H1 (cell line): ENCODE results near the gene FBXO28. TPM values are rescaled to one million over a fixed set of nuclear protein-coding genes. Genes with fewer than 3 reads are reported as not detected.

ENCODE experiments used
- CTCF ChIA-PET: fragments of 300-600 bp; sonication (Branson Sonifier 250); formaldehyde crosslinking; loops from one replicate; lab custom pipeline; 2021; ENCODE audit not compliant: partially characterized antibody; lab: Charles Lee
- POLR2A ChIA-PET: fragments of 300-600 bp; sonication (Branson Sonifier 250); formaldehyde crosslinking; loops from one replicate; lab custom pipeline; 2021; ENCODE audit warnings: inconsistent platforms; ENCODE audit not compliant: partially characterized antibody; lab: Charles Lee
- DNase-seq, 2 experiments: peaks; one replicate each; pipeline versions ENCODE4 v3.0.0 to v3.0.0-alpha.2; 2010 to 2022; ENCODE audit warnings: low spot score in 2 of 2, low read depth in 1 of 2, mixed read lengths in 1 of 2
- FAIRE-seq: peaks from 2 replicates; lab custom pipeline; 2011; peaks lifted over from hg19 to GRCh38; lab: Jason Lieb, UNC
- H2AFZ ChIP-seq: 2 replicates; pipeline ENCODE4 v1.8.1; 2012; ENCODE audit warnings: low read length, inconsistent platforms
- H2AK5ac ChIP-seq: 2 replicates; pipeline ENCODE4 v1.6.1; 2013; ENCODE audit warnings: low read depth, low read length
- H2BK120ac ChIP-seq: replicated peaks from 2 replicates; pipeline ENCODE3; 2013; ENCODE audit warnings: low read depth, low read length, inconsistent platforms
- H2BK12ac ChIP-seq: 2 replicates; pipeline ENCODE4 v1.6.1; 2013; ENCODE audit warnings: low read depth, low read length
- H2BK15ac ChIP-seq: 2 replicates; pipeline ENCODE4 v1.6.1; 2013; ENCODE audit warnings: low read length
- H2BK20ac ChIP-seq: 2 replicates; pipeline ENCODE4 v1.6.1; 2013; ENCODE audit warnings: low read length
- H2BK5ac ChIP-seq: 2 replicates; pipeline ENCODE4 v1.6.1; 2013; ENCODE audit warnings: low read depth, low read length
- H3K14ac ChIP-seq: 2 replicates; pipeline ENCODE4 v1.6.1; 2013; ENCODE audit warnings: inconsistent platforms; ENCODE audit not compliant: insufficient read length
- H3K18ac ChIP-seq: 2 replicates; pipeline ENCODE4 v1.6.1; 2013; ENCODE audit warnings: low read length; ENCODE audit errors: extremely low read depth
- H3K23ac ChIP-seq: 2 replicates; pipeline ENCODE4 v1.6.1; 2013; ENCODE audit warnings: inconsistent platforms; ENCODE audit not compliant: insufficient read length
- H3K23me2 ChIP-seq: 2 replicates; pipeline ENCODE4 v1.6.1; 2013; ENCODE audit warnings: low read depth, low read length
- H3K27ac ChIP-seq: 2 replicates; pipeline ENCODE4 v1.6.1; 2011; ENCODE audit warnings: low read depth, low read length, inconsistent platforms
- H3K27me3 ChIP-seq, 4 experiments: replicated peaks in 1 of 4; 1 replicate in 1 of 4; 2 replicates in 3 of 4; pipeline versions ENCODE4 v1.6.1 to v1.8.1; 2011 to 2013; ENCODE audit warnings: low read length in 3 of 4, mild to moderate bottlenecking in 3 of 4, inconsistent platforms in 2 of 4, mixed read lengths in 2 of 4, moderate library complexity in 1 of 4; ENCODE audit not compliant: control insufficient read depth in 3 of 4, insufficient read depth in 3 of 4; ENCODE audit errors: extremely low read depth in 1 of 4
- H3K36me3 ChIP-seq, 4 experiments: 2 replicates each; pipeline versions ENCODE4 v1.6.1 to v1.8.1; 2011 to 2013; ENCODE audit warnings: mild to moderate bottlenecking in 4 of 4, low read length in 3 of 4, moderate library complexity in 2 of 4, control low read depth in 1 of 4, inconsistent platforms in 1 of 4; ENCODE audit not compliant: insufficient read depth in 4 of 4, control insufficient read depth in 2 of 4
- H3K4ac ChIP-seq: replicated peaks from 2 replicates; pipeline ENCODE3; 2013; ENCODE audit warnings: low read length, low read depth, mixed read lengths, inconsistent platforms; ENCODE audit not compliant: insufficient read length
- H3K4me1 ChIP-seq, 4 experiments: replicated peaks in 1 of 4; 1 replicate in 1 of 4; 2 replicates in 3 of 4; pipeline versions ENCODE4 v1.6.1 to v1.8.1; 2011 to 2013; ENCODE audit warnings: low read length in 3 of 4, inconsistent platforms in 2 of 4, mixed read lengths in 1 of 4; ENCODE audit not compliant: insufficient read depth in 4 of 4, control insufficient read depth in 3 of 4
- H3K4me2 ChIP-seq, 2 experiments: 2 replicates each; pipeline versions ENCODE4 v1.6.1 to v1.8.1; 2011 to 2013; ENCODE audit warnings: low read depth in 2 of 2, low read length in 2 of 2, control low read depth in 1 of 2, inconsistent platforms in 1 of 2, mild to moderate bottlenecking in 1 of 2; ENCODE audit not compliant: insufficient read depth in 1 of 2
- H3K4me3 ChIP-seq, 4 experiments: fragments of 200-600, 300-600 bp in 1 of 4; sonication (generic), shearing (Covaris generic), sonication (Bioruptor Twin) in 1 of 4; 2 replicates each; pipeline versions ENCODE4 v1.5.1 to v1.8.1; 2011 to 2016; ENCODE audit warnings: low read length in 4 of 4, low read depth in 3 of 4, control low read depth in 2 of 4, inconsistent platforms in 2 of 4, mild to moderate bottlenecking in 2 of 4, mixed read lengths in 1 of 4, moderate library complexity in 1 of 4; ENCODE audit not compliant: insufficient read depth in 2 of 4; ENCODE audit errors: extremely low read depth in 1 of 4
- H3K56ac ChIP-seq: replicated peaks from 2 replicates; pipeline ENCODE3; 2013; ENCODE audit warnings: low read depth, mild to moderate bottlenecking, mixed read lengths, low read length, inconsistent platforms; ENCODE audit not compliant: insufficient read length
- H3K79me1 ChIP-seq: 2 replicates; pipeline ENCODE4 v1.6.1; 2013; ENCODE audit warnings: low read depth, low read length, control low read depth
- H3K79me2 ChIP-seq, 2 experiments: 2 replicates each; pipeline versions ENCODE4 v1.6.1 to v1.8.1; 2012 to 2013; ENCODE audit warnings: low read length in 2 of 2, mild to moderate bottlenecking in 2 of 2, inconsistent platforms in 1 of 2; ENCODE audit not compliant: insufficient read depth in 2 of 2, control insufficient read depth in 1 of 2
- H3K9ac ChIP-seq, 4 experiments: replicated peaks in 1 of 4; 1 replicate in 1 of 4; 2 replicates in 3 of 4; pipeline versions ENCODE4 v1.6.1 to v1.8.1; 2011 to 2013; ENCODE audit warnings: low read depth in 3 of 4, low read length in 3 of 4, control low read depth in 2 of 4, mild to moderate bottlenecking in 2 of 4, moderate library complexity in 2 of 4, inconsistent platforms in 1 of 4; ENCODE audit errors: extremely low read depth in 1 of 4
- H3K9me3 ChIP-seq, 2 experiments: 2 replicates each; pipeline versions ENCODE4 v1.6.1 to v1.8.1; 2012 to 2013; ENCODE audit warnings: mild to moderate bottlenecking in 2 of 2, moderate library complexity in 2 of 2, control low read depth in 1 of 2, inconsistent platforms in 1 of 2, low read depth in 1 of 2, low read length in 1 of 2, mixed read lengths in 1 of 2; ENCODE audit not compliant: insufficient read depth in 2 of 2
- H4K20me1 ChIP-seq, 2 experiments: replicated peaks in 1 of 2; 2 replicates each; pipeline versions ENCODE3 to v1.8.1; 2011 to 2013; ENCODE audit warnings: inconsistent platforms in 2 of 2, low read length in 2 of 2, mild to moderate bottlenecking in 1 of 2; ENCODE audit not compliant: insufficient read depth in 2 of 2, control insufficient read depth in 1 of 2
- H4K5ac ChIP-seq: 2 replicates; pipeline ENCODE4 v1.6.1; 2013; ENCODE audit warnings: low read length, low read depth, mixed read lengths, inconsistent platforms; ENCODE audit not compliant: insufficient read length
- H4K8ac ChIP-seq: 2 replicates; pipeline ENCODE4 v1.8.0; 2013; ENCODE audit warnings: mild to moderate bottlenecking, moderate library complexity, low read length, inconsistent platforms; ENCODE audit not compliant: insufficient read depth; ENCODE audit errors: extremely low read depth
- H4K91ac ChIP-seq: replicated peaks from 2 replicates; pipeline ENCODE3; 2013; ENCODE audit warnings: low read length, mixed read lengths, inconsistent platforms; ENCODE audit not compliant: insufficient read length
- BACH1 ChIP-seq: IDR thresholded peaks from 2 replicates; pipeline ENCODE4 v1.6.1; 2012; ENCODE audit warnings: low read length, improper control_type of control experiment
- BRCA1 ChIP-seq: IDR thresholded peaks from 2 replicates; pipeline ENCODE4 v1.6.1; 2012; ENCODE audit warnings: low read depth, low read length, improper control_type of control experiment
- CBX8 ChIP-seq: fragments of 300-800, 300-1000 bp; sonication (generic); IDR thresholded peaks from 2 replicates; pipeline ENCODE4 v1.7.1; 2016; ENCODE audit warnings: low read depth, low read length, borderline replicate concordance
- CREB1 ChIP-seq: IDR thresholded peaks from 2 replicates; pipeline ENCODE4 v1.6.1; 2012; ENCODE audit warnings: inconsistent platforms
- EGR1 ChIP-seq: IDR thresholded peaks from 2 replicates; pipeline ENCODE4 v1.6.1; 2011; ENCODE audit warnings: low read depth, low read length, borderline replicate concordance
- NANOG ChIP-seq: IDR thresholded peaks from 2 replicates; pipeline ENCODE4 v1.6.1; 2011; ENCODE audit warnings: low read length, low read depth, mild to moderate bottlenecking, inconsistent platforms; ENCODE audit not compliant: insufficient read depth, poor library complexity, severe bottlenecking
- POLR2A ChIP-seq, 2 experiments: IDR thresholded peaks; 1 replicate in 1 of 2; 2 replicates in 1 of 2; pipeline ENCODE4 v1.6.1; 2011; ENCODE audit warnings: low read depth in 2 of 2, low read length in 2 of 2, mild to moderate bottlenecking in 2 of 2; ENCODE audit errors: control extremely low read depth in 1 of 2
- POLR2AphosphoS5 ChIP-seq: IDR thresholded peaks from 2 replicates; pipeline ENCODE4 v1.6.1; 2011; ENCODE audit warnings: low read depth, low read length
- RAD21 ChIP-seq, 2 experiments: IDR thresholded peaks in 1 of 2; conservative IDR thresholded peaks in 1 of 2; 2 replicates each; pipeline ENCODE4 v1.6.1; 2011; ENCODE audit warnings: low read depth in 2 of 2, low read length in 2 of 2, improper control_type of control experiment in 1 of 2, inconsistent platforms in 1 of 2, mild to moderate bottlenecking in 1 of 2, moderate library complexity in 1 of 2
- SAP30 ChIP-seq: fragments of 300-600 bp; sonication (generic); IDR thresholded peaks from 2 replicates; pipeline ENCODE4 v1.7.1; 2012; ENCODE audit warnings: low read length, moderate library complexity, mild to moderate bottlenecking, inconsistent platforms; ENCODE audit not compliant: insufficient read depth, insufficient replicate concordance
- SIN3A ChIP-seq, 2 experiments: IDR thresholded peaks in 1 of 2; conservative IDR thresholded peaks in 1 of 2; 2 replicates each; pipeline ENCODE4 v1.6.1; 2011 to 2012; ENCODE audit warnings: low read length in 2 of 2, improper control_type of control experiment in 1 of 2, low read depth in 1 of 2, mild to moderate bottlenecking in 1 of 2
- TBP ChIP-seq: IDR thresholded peaks from 2 replicates; pipeline ENCODE4 v1.6.1; 2011; ENCODE audit warnings: low read depth, low read length, improper control_type of control experiment
- YY1 ChIP-seq: IDR thresholded peaks from 2 replicates; pipeline ENCODE4 v1.6.1; 2011; ENCODE audit warnings: low read depth, mild to moderate bottlenecking, low read length
- ZNF274 ChIP-seq: IDR thresholded peaks from 2 replicates; pipeline ENCODE4 v1.7.0; 2012; ENCODE audit warnings: low read length, borderline replicate concordance; ENCODE audit errors: extremely low read depth
- WGBS, 2 experiments: shearing (Covaris generic) in 1 of 2; methylation state at CpG; one replicate each; pipeline versions ENCODE4 v1.1.6 to v1.1.7; 2013 to 2015; ENCODE audit warnings: low lambda C conversion rate in 2 of 2, mixed read lengths in 2 of 2, inconsistent platforms in 1 of 2, low coverage in 1 of 2, missing lambda C conversion rate in 1 of 2; ENCODE audit not compliant: insufficient replicate concordance in 2 of 2, insufficient coverage in 1 of 2, insufficient read length in 1 of 2; ENCODE audit errors: extremely low coverage in 1 of 2, missing lambda C conversion rate in 1 of 2; 5-methylcytosine and 5-hydroxymethylcytosine counted together
- polyA plus RNA-seq, 7 experiments: library from polyadenylated mRNA; depleted of rRNA in 3 of 7; stranded (reverse) in 5 of 7; unstranded in 2 of 7; fragments of >200 nt in 5 of 7; fragments of 200-250 nt in 2 of 7; gene quantifications; 1 replicate in 5 of 7; 2 replicates in 1 of 7; 4 replicates in 1 of 7; pipeline versions ENCODE4 v1.2.1 to v1.2.3, GENCODE V29; 2011 to 2013; ENCODE audit warnings: missing spikeins in 2 of 7, mixed read lengths in 2 of 7
- total RNA-seq: library from RNA; stranded (reverse); fragmentation: NEBNext Ultra II Directional; extraction: Animal tissue kit (Norgen Biotek cat#: 25700); gene quantifications from 2 replicates; pipeline ENCODE4 v1.2.1, GENCODE V29; 2021

Gene FBXO28
- total and polyA plus RNA-seq, 2 of the 8 experiments (the other 6 are each of a cell fraction or from before 2014, with no cell fraction given): 10.3 to 42.5 TPM

GRCh38 chr1:224181453-224181810, 67.5 kb downstream of the FBXO28 start:
- Histone ChIP-seq H3K4me2 (no peak overlapping the region; a peak in 1 of 4 replicates), H3K18ac (no peak overlapping the region), H3K56ac (no peak overlapping the region), H2BK20ac (no peak overlapping the region), H3K27ac (no peak overlapping the region), H3K9ac (no peak overlapping the region), H2BK5ac (no peak overlapping the region), H4K8ac (no peak overlapping the region), H3K9me3 (no peaks in the 10 kb centered on the region), H3K23me2 (peaks cover 9% of the 10 kb centered on the region; the same call in 1 of the 2 replicates), H2BK15ac (no peak overlapping the region), H2BK12ac (no peak overlapping the region), H3K4me1 (peaks cover 0 to 6% (median 1%) of the 10 kb centered on the region in 4 experiments; a peak in 3 of 7 replicates), H2AK5ac (no peak overlapping the region), H3K36me3 (peaks cover 0 to 4% (median 0%) of the 10 kb centered on the region in 4 experiments; a peak in 1 of 8 replicates), H3K4ac (no peak overlapping the region), H3K4me3 (no peak overlapping the region), H3K79me1 (peaks cover 2% of the 10 kb centered on the region; the same call in 1 of the 2 replicates), H3K23ac (no peak overlapping the region), H4K20me1 (peaks cover 0 to 5% of the 10 kb centered on the region in 2 experiments), H2AFZ (no peak overlapping the region), H4K5ac (no peak overlapping the region), H3K79me2 (peaks cover 0 to 29% of the 10 kb centered on the region in 2 experiments; a peak in 3 of 4 replicates), H2BK120ac (no peak overlapping the region), H4K91ac (no peak overlapping the region), H3K27me3 (no peaks in the 10 kb centered on the region), H3K14ac (no peak overlapping the region)
- FAIRE-seq (no peak), DNase-seq (no peak)
- ChIA-PET POLR2A (interaction anchor here (0.6 to 1.8 kb wide), 3 partner anchors 12 to 29 kb away, joined by 3 to 6 read pairs (median 3); no protein-coding TSS in a partner anchor), CTCF (interaction anchor here (1.6 kb wide), 1 partner anchor 11 kb away, joined by 7 read pairs; no protein-coding TSS in a partner anchor)
- WGBS, 2 experiments: 90% methylated on average over 4 of the region's 4 CpGs; no CpG with 5 or more reads in 1 of the 2 experiments
- no peak for TF ChIP-seq BACH1
- no peak for TF ChIP-seq EGR1
- TF ChIP-seq POLR2AphosphoS5: no peak
- no peak for TF ChIP-seq POLR2A (IDR thresholded peaks at IDR 0.05; ENCODE audit: control extremely low read depth in 1 of 2, low read depth in 2 of 2, low read length in 2 of 2)
- no peak for TF ChIP-seq SIN3A (conservative IDR thresholded peaks at IDR 0.05 in 1 of 2, IDR thresholded peaks at IDR 0.05 in 1 of 2; ENCODE audit: low read depth in 1 of 2, low read length in 2 of 2)
- TF ChIP-seq CREB1: no peak
- no peak for TF ChIP-seq BRCA1
- no peak for TF ChIP-seq ZNF274
- TF ChIP-seq SAP30: no peak
- TF ChIP-seq YY1: no peak
- no peak for TF ChIP-seq CBX8
- TF ChIP-seq NANOG: no peak
- TF ChIP-seq TBP: no peak
- TF ChIP-seq RAD21 (IDR thresholded peaks at IDR 0.05 in 1 of 2, conservative IDR thresholded peaks at IDR 0.05 in 1 of 2; ENCODE audit: low read depth in 2 of 2, low read length in 2 of 2): no peak
